Measurements from ENCODE around the gene BIN1. TPM values are rescaled to one million over a fixed set of nuclear protein-coding genes. Genes with fewer than 3 reads are reported as not detected.
"Not testable (repeated sequence)": the region's sequence is repeated elsewhere in the genome, so short reads cannot be mapped to it uniquely, and the experiment has no call there.

Gene BIN1
- polyA plus RNA-seq, 1 donor = 1,160 TPM

DNA sequence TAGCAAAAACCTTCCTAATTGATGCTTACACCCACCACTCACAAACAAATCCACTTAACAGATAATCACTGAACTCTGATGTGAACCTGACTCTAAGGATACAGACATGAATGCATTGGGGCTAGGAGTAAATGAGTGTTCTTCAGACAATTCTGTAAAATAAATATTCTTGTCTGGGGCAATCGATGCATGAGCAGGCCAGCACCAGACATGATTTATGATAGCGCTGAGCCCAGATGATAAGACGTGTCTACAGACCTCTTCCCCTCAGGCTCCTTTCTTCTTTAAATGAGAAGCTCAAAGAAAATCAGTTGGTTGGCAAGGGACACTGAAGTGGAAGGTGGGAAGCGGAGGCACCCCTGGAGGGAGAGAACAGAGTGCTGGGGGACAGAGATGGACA lies 27.3 kb upstream of the BIN1 start:
- no peak for DNase-seq

GRCh38 chr2:127133793-127134192 lies 26.8 kb upstream of the BIN1 start:
- no peak for DNase-seq

DNA sequence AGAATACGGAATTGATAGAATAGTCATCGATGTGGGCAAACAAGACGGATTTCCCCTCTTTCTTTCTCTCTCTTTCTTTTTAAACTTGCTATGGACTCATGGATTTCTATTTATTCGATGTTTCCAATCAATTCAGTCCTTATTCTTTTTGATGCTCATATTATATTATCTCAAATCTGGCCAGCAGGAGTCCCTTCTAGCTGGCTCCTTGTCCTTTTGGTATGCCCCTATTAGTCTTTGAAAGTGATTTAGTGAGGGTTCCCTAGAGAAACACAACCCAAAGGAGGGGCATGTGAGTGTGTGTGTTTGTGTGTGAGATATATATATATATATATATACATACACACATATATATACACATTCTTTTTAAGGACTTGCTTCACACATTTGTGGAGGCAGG lies 23.5 kb upstream of the BIN1 start:
- no peak for DNase-seq

DNA sequence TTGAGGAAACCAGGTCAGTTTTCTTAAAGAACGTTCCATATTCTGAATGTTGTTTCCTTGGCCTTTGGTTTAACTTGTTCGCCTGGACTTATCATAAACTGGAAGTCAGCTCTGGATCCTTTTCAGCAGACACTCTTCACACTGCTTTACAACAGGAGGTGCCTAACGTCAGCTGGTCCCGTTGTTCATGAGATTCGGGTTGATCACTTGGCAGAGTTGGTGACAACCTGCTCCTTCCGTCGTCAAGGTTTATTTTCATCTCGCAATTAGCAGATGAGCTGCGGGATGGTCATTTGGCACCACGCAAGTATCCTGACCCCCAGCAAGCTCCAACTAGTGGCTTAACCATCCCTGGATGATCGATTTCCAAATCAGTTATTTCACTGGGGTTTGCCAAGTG lies 23.0 kb upstream of the BIN1 start:
- no peak for DNase-seq

DNA sequence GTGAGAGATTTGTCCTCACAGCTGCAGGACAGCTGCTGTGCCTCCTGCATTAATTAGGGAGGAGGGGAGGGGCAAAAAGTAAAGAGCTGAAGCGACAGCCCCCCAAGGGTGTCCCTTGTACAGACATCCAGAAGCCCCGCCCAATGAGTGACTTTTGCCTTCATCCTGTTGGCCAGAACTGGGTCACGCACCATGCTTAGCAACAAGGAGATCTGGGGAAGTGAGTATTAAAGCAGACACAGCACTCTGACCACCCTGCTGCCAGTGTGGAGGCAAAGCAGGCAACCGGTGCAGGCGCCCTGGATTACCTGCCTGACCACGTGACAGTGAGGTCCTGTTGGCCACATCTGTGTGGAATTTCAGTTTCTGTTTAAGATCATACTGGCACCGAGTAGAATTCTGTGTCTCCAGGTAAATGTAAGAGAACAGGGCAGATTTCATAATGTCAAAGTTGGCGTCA lies 21.5 kb upstream of the BIN1 start:
- no peak for DNase-seq

DNA sequence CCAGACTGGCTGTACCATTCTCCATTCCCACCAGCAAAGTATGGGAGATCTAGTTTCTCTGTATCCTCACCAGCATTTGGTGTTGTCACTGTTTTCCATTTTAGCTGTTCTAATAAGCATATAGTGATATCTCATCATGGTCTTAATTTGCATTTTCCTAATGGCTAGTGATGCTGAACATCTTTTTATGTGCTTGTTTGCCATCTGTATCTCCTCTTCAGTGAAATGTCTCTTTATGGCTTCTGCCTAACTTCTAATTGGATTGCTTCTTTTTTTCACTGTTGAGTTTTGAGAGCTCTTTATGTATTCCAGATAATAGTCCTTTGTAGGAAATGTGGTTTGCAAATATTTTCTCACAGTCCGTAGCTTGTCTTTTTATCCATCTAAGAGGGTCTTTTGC lies 18.9 kb upstream of the BIN1 start:
- DNase-seq = no peak

- no peak for DNase-seq
These were observed 17.5 kb upstream of the BIN1 start for GRCh38 chr2:127124426-127124825.

- peak; percentile 48 for DNase-seq
These were observed 15.5 kb upstream of the BIN1 start for GRCh38 chr2:127122361-127123027.

GRCh38 chr2:127121776-127122176 lies 14.8 kb upstream of the BIN1 start:
- DNase-seq = peak; percentile 87

DNA sequence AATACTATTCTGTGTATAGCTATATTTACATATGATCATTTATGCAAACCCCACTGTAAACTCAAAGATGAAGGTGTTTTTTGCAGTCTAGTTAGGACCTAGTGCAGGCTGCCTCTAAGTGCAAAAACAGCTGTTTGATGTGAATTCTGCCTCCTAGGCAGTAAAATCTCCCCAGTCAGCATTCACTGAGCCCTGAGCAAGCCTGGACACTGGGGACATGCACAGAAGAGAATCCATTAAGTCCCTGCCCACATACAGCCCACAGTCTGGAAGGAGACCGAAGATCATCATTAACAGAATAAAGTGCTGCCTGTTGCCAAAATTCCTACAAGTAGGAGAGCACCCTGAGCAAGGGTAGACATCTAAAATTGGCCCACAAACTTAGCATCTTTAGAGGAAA lies 14.4 kb upstream of the BIN1 start:
- DNase-seq = peak; percentile 45

GRCh38 chr2:127120408-127120807 lies 13.5 kb upstream of the BIN1 start:
- not testable (repeated sequence) for DNase-seq

- no peak for DNase-seq
These were observed 11.5 kb upstream of the BIN1 start for GRCh38 chr2:127118467-127118866.

GRCh38 chr2:127118038-127118437 lies 11.1 kb upstream of the BIN1 start:
- no peak for DNase-seq

GRCh38 chr2:127117603-127118002 lies 10.6 kb upstream of the BIN1 start:
- DNase-seq = no peak

- no peak for DNase-seq
These were observed 8.7 kb upstream of the BIN1 start for GRCh38 chr2:127115471-127116199.

DNA sequence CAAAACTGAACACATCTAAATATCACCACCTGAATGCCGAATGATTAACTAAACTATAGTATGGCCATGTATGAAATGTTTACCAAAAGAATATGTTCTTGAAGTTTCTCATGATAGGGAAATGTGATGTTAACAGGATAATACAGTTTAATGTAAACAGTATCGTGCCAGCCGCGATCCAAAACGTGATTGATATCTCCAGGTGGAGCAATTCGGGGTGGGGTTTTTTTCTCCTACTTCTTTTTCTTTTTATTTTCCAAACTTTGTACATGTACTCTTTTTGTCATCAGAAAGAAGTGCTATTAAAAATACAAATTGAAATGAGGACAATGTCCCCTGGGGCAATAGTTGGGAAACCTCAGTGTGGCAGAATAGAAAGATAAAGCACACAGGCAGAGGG lies 4.0 kb upstream of the BIN1 start:
- DNase-seq = no peak

GRCh38 chr2:127108090-127108523 lies 1.2 kb upstream of the BIN1 start:
- no peak for DNase-seq

DNA sequence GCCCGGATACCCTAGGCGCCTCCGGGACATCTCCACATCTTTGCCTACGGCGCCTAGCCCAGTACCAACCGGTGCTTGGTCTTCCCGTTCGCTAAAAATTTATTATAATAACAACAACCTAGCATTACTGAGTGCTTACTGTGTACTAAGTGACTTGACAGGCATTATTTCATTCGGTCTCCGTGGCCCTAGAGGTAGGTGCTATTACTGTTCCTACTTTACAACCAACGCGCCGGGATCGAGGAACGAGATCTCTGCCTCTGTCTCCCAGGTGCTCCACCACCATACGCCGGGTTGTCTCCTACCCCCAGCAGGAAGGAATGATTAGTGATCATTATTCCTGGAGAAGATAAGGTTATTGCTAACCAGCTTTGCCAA lies 657 bp upstream of the BIN1 start:
- DNase-seq = no peak

DNA sequence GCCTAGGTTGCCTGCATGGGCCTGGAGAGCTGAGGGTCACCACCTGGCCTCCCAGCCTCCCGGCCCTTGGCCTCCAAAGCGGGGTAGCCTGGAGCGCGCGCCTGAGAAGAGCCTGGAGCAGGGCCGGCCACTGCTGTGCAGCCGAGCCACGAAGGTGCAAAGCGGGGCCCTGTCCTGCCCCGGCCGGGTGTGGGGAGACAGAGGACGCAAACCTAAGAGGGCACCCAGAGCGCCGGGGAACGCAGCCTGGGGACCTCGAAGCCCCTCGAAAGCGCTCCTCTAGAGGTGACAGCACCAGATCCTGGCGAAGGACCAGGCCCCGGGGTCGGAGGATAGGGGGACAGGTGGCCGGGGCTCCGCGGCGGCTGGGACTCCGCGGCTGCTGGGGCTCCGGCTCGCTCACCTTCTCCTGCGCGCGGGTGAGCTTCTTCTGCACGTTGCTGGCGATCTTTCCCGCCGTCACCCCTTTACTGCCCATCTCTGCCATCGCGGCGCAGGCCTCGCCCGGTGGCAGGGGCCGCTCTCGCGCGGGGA lies 430 bp downstream of the BIN1 start:
- no peak for DNase-seq

- peak; percentile 56 for DNase-seq
These were observed 1.1 kb downstream of the BIN1 start for GRCh38 chr2:127105656-127106456.

DNA sequence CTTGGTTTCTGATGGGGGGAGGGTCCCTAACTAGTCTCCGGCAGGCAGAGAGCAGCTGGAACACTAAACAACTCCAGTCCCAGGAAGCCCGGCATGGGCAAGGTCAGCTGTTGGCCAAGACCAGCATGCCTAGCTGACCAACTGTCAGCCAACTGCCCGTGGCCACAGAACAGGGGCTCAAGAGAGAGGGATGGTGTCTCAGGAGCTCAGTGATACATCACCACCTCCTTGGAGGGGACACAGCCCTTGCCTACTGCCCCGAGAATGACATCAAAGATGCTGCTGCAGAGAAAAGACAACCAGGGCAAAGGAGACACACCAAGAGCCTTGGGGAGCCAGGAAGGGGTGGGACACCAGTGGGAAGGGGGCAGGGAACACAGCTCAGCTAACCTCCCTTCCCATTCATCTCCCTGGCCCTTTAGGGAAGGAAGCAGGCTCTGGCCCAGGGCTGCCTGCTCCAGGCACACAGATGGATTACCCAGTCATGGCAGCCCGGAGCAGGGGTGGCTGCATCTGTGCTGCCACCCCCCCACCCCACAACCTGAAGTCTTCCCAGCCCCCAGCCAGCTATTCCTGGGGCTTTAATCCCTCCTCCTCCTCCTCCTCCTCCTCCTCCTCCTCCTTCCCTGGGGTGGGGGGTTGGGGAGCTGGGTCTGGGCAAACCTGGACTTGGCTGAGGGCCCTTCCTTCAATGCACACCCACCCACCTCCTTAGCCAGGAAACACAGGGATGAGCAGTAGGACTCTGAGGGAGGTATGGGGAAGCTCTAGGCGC lies 1.9 kb downstream of the BIN1 start:
- no peak for DNase-seq

DNA sequence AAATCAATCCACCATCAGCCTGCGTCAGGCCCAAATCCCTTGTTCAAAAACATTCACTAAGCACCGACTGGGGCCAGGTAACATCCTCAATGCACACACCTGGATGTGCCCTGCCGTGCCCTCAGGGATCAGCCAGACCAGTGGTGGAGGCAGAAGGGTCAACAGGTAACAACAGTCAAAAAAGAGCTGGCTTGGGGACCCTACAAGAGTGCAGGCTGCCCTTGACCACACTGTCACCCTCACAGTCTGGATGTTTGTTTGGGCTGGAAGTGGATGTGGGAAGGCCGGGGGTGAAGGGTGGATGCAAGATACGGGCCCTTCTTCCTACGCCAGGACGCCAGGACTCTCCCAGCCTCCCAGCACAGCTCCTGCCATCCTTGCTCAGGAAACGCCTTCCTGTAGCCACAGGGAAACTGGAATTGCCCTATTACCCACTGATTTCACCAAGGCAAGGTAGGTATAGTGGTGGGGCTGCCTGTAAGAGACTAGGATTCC lies 2.7 kb downstream of the BIN1 start:
- no peak for DNase-seq
